NB4 (cell line): ENCODE data around the gene COA6.
"Not testable (repeated sequence)": the region's sequence is repeated elsewhere in the genome, so short reads cannot be mapped to it uniquely, and the experiment has no call there.

ENCODE experiments used
- MYC ChIP-seq: IDR thresholded peaks from 2 replicates; pipeline ENCODE4 v1.6.1; 2011; ENCODE audit warnings: low read depth, low read length
- POLR2A ChIP-seq: IDR thresholded peaks from 2 replicates; pipeline ENCODE4 v1.6.1; 2011; ENCODE audit warnings: mild to moderate bottlenecking; ENCODE audit not compliant: insufficient read length; ENCODE audit errors: extremely low read depth
- TF ChIP-seq, protein P1 (sequence below): IDR thresholded peaks from one replicate; pipeline ENCODE4 v1.5.1; 2012; ENCODE audit warnings: low read depth, low read length
- TF ChIP-seq, protein P2 (sequence below): IDR thresholded peaks from 2 replicates; pipeline ENCODE4 v1.6.1; 2011; ENCODE audit warnings: low read depth, low read length

DNA sequence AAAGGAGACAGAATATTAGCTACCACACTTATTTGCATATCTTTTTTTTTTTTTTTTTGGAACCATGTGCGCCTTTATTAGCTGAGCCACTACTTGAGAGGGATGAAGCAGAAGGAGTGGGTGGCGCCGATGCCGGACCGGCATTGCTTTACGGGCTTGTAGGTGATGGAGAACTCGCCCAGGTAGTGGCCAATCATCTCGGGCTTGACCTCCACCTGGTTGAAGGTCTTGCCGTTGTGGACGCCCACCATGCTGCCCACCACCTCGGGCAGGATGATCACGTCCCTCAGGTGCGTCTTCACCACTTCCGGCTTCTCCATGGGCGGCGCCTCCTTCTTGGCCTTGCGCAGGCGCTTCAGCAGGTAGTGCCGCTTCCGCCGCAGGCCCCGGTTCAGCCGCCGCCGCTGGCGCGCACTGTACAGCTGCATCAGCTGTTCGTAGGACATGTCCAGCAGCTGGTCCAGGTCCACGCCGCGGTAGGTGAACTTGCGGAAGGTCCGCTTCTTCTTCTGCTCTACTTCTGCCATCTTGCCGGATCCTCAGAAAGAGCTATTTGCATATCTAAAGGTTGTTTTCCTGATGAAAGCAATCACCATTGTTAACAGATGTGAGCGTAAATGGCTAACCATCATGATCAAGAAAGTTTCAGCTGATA lies 16.5 kb upstream of the COA6 start:
- TF ChIP-seq, protein P1, sequence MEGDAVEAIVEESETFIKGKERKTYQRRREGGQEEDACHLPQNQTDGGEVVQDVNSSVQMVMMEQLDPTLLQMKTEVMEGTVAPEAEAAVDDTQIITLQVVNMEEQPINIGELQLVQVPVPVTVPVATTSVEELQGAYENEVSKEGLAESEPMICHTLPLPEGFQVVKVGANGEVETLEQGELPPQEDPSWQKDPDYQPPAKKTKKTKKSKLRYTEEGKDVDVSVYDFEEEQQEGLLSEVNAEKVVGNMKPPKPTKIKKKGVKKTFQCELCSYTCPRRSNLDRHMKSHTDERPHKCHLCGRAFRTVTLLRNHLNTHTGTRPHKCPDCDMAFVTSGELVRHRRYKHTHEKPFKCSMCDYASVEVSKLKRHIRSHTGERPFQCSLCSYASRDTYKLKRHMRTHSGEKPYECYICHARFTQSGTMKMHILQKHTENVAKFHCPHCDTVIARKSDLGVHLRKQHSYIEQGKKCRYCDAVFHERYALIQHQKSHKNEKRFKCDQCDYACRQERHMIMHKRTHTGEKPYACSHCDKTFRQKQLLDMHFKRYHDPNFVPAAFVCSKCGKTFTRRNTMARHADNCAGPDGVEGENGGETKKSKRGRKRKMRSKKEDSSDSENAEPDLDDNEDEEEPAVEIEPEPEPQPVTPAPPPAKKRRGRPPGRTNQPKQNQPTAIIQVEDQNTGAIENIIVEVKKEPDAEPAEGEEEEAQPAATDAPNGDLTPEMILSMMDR = not testable (repeated sequence)
- TF ChIP-seq POLR2A, MYC: not testable (repeated sequence)
- TF ChIP-seq, protein P2, sequence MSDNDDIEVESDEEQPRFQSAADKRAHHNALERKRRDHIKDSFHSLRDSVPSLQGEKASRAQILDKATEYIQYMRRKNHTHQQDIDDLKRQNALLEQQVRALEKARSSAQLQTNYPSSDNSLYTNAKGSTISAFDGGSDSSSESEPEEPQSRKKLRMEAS = not testable (repeated sequence)
